Natural killer cell (primary cell): Measurements from ENCODE around the gene OR3A2. TPM values are rescaled to one million over a fixed set of nuclear protein-coding genes. Genes with fewer than 3 reads are reported as not detected.
"Not testable (repeated sequence)": the region's sequence is repeated elsewhere in the genome, so short reads cannot be mapped to it uniquely, and the experiment has no call there.

ENCODE experiments used
- ATAC-seq, 3 donors: fragments of 150-1000 bp in 2 of 3; fragments of 200-7000 bp in 1 of 3; cut with Tn5 transposase; 1 replicate in 1 of 3; 2 replicates in 2 of 3; pipeline ENCODE4 v1.10.0; 2021; ENCODE audit warnings: mild to moderate bottlenecking in 2 of 3, moderate library complexity in 2 of 3
- DNase-seq, 2 donors: peaks; one replicate each; pipeline versions ENCODE4 v3.0.0 to v3.0.0-alpha.2; 2013 to 2021; ENCODE audit warnings: mixed read lengths in 1 of 2
- H3K27ac ChIP-seq: one replicate; pipeline ENCODE4 v1.5.1; 2013; ENCODE audit warnings: mild to moderate bottlenecking, low read length
- H3K27me3 ChIP-seq: one replicate; pipeline ENCODE4 v1.6.1; 2013; ENCODE audit warnings: low read length; ENCODE audit not compliant: control insufficient read depth, insufficient read depth
- H3K36me3 ChIP-seq: one replicate; pipeline ENCODE4 v1.6.1; 2013; ENCODE audit warnings: low read length; ENCODE audit not compliant: control insufficient read depth, insufficient read depth
- H3K4me1 ChIP-seq: one replicate; pipeline ENCODE4 v1.6.1; 2013; ENCODE audit warnings: low read length; ENCODE audit not compliant: control insufficient read depth, insufficient read depth
- H3K4me3 ChIP-seq: one replicate; pipeline ENCODE4 v1.5.1; 2013; ENCODE audit warnings: low read length
- H3K9me3 ChIP-seq: one replicate; pipeline ENCODE4 v1.6.1; 2013; ENCODE audit warnings: low read length; ENCODE audit not compliant: control insufficient read depth, insufficient read depth
- H3K27ac Mint-ChIP-seq, 2 donors: one replicate each; pipeline ENCODE4 v1.8.0; 2022; ENCODE audit warnings: mild to moderate bottlenecking in 2 of 2, mixed read lengths in 2 of 2, moderate library complexity in 1 of 2
- H3K27me3 Mint-ChIP-seq, 2 donors: one replicate each; pipeline ENCODE4 v1.8.0; 2022; ENCODE audit warnings: low read depth in 2 of 2, mixed read lengths in 2 of 2
- H3K36me3 Mint-ChIP-seq: one replicate; pipeline ENCODE4 v1.8.0; 2022; ENCODE audit warnings: mixed read lengths
- H3K4me1 Mint-ChIP-seq, 2 donors: one replicate each; pipeline ENCODE4 v1.8.0; 2022; ENCODE audit warnings: mixed read lengths in 2 of 2
- H3K4me3 Mint-ChIP-seq: one replicate; pipeline ENCODE4 v1.8.0; 2022; ENCODE audit warnings: mild to moderate bottlenecking, moderate library complexity, mixed read lengths
- H3K9me3 Mint-ChIP-seq, 2 donors: one replicate each; pipeline ENCODE4 v1.8.0; 2022; ENCODE audit warnings: mixed read lengths in 2 of 2
- CTCF ChIP-seq: fragments of 200-600 bp; IDR thresholded peaks from one replicate; pipeline ENCODE4 v1.8.0; 2022; ENCODE audit warnings: antibody characterized with exemption
- WGBS: methylation state at CpG from one replicate; pipeline ENCODE4 v1.1.7; 2013; ENCODE audit warnings: missing lambda C conversion rate; ENCODE audit not compliant: insufficient coverage; 5-methylcytosine and 5-hydroxymethylcytosine counted together
- intact Hi-C: fragments of 100-400 bp; cut with micrococcal nuclease; formaldehyde crosslinking; loops from one replicate; pipeline ENCODE4 v1.14.2; 2022
- total RNA-seq, 4 donors: library from RNA; stranded (reverse); fragments of 120-200 nt in 1 of 4; gene quantifications; one replicate each; pipeline versions ENCODE4 v1.2.3 to v1.2.4, GENCODE V29; 2013 to 2022

OR3A2 gene
- total RNA-seq, 3 donors from 2014 or later (not counting 1 experiment from before 2014, with no cell fraction given) = 0.80 to 1.2 TPM; not detected in 1

GRCh38 chr17:3415610-3416009 is 29.5 kb upstream of the OR3A2 start:
- intact Hi-C loops = no loop called here
- H3K36me3 Mint-ChIP-seq = no peaks in the 10 kb centered on the region
- 96% methylated on average over 3 of the region's 5 CpGs for WGBS

GRCh38 chr17:3412216-3412615 is 26.1 kb upstream of the OR3A2 start:
- peak overlapping the region; percentile 70 for H3K4me3 Mint-ChIP-seq
- H3K4me1 ChIP-seq, H3K36me3 ChIP-seq, H3K9me3 Mint-ChIP-seq, intact Hi-C loops, H3K27me3 ChIP-seq, H3K9me3 ChIP-seq, H3K27ac Mint-ChIP-seq, H3K27ac ChIP-seq, H3K4me3 ChIP-seq, DNase-seq: not testable (repeated sequence)
- H3K4me1 Mint-ChIP-seq = peaks cover 6 to 11% of the 10 kb centered on the region in 2 donors
- H3K27me3 Mint-ChIP-seq = peaks cover 12 to 28% of the 10 kb centered on the region in 2 donors
- WGBS = no CpG with 5 or more reads among the region's 16 CpGs
- H3K36me3 Mint-ChIP-seq = peaks cover 12% of the 10 kb centered on the region
- peak in 1 of 3 donors; percentile 54 for ATAC-seq

More at GRCh38 chr17:3415610-3416009, 29.5 kb upstream of the OR3A2 start:
- H3K9me3 Mint-ChIP-seq = no peaks in the 10 kb centered on the region
- Histone ChIP-seq H3K9me3 (no peaks in the 10 kb centered on the region), H3K36me3 (no peaks in the 10 kb centered on the region), H3K27ac (no peak overlapping the region), H3K4me3 (no peak overlapping the region), H3K4me1 (peaks cover 3% of the 10 kb centered on the region), H3K27me3 (no peaks in the 10 kb centered on the region)
- ATAC-seq (no peak), DNase-seq (no peak)
- H3K4me3 Mint-ChIP-seq = no peak overlapping the region
- TF ChIP-seq CTCF = no peak
- no peak overlapping the region for H3K27ac Mint-ChIP-seq
- H3K27me3 Mint-ChIP-seq = peaks cover 9 to 29% of the 10 kb centered on the region in 2 donors
- H3K4me1 Mint-ChIP-seq = peaks cover 6 to 11% of the 10 kb centered on the region in 2 donors

- Mint-ChIP-seq H3K4me3 (peak within 1 kb of the TSS; percentile 70), H3K27ac (no peak within 1 kb of the TSS), H3K9me3 (peaks cover 3 to 4% of the 10 kb centered on the region in 2 donors), H3K27me3 (peaks cover 18 to 33% of the 10 kb centered on the region in 2 donors), H3K36me3 (peaks cover 12% of the 10 kb centered on the region), H3K4me1 (peaks cover 6 to 11% of the 10 kb centered on the region in 2 donors)
- H3K4me1 ChIP-seq = peaks cover 3% of the 10 kb centered on the region
- no peak within 1 kb of the TSS for H3K27ac ChIP-seq
- H3K27me3 ChIP-seq = peaks cover 4% of the 10 kb centered on the region
- peaks cover 7% of the 10 kb centered on the region for H3K9me3 ChIP-seq
- TF ChIP-seq CTCF = no peak
- no peak for DNase-seq
- no peak within 1 kb of the TSS for H3K4me3 ChIP-seq
- intact Hi-C loops = no loop called here
- H3K36me3 ChIP-seq = no peaks in the 10 kb centered on the region
- ATAC-seq = no peak
- whole genome bisulfite sequencing = 82% methylated on average over 3 of the region's 3 CpGs
Measured at GRCh38 chr17:3411070-3411469, 25.0 kb upstream of the OR3A2 start, which contains the start of gene OR3A3. TSS of gene OR3A3 (plus strand) at chr17:3411370.

GRCh38 chr17:3403856-3404255 is 17.7 kb upstream of the OR3A2 start:
- H3K9me3 ChIP-seq, H3K9me3 Mint-ChIP-seq, H3K4me1 ChIP-seq, ATAC-seq, H3K27ac Mint-ChIP-seq, intact Hi-C loops, H3K27me3 ChIP-seq, H3K4me3 ChIP-seq, H3K4me1 Mint-ChIP-seq, DNase-seq, H3K27ac ChIP-seq, H3K4me3 Mint-ChIP-seq, H3K36me3 ChIP-seq: not testable (repeated sequence)
- H3K27me3 Mint-ChIP-seq = peaks cover 27 to 34% of the 10 kb centered on the region in 2 donors
- H3K36me3 Mint-ChIP-seq = peaks cover 12% of the 10 kb centered on the region
- WGBS = 78% methylated on average over 1 of the region's 1 CpG
